Suprapubic skin (tissue), 4 donors: ENCODE measurements around the gene RUNX2. TPM values are rescaled to one million over a fixed set of nuclear protein-coding genes. Genes with fewer than 3 reads are reported as not detected.

Experiments used
- DNase-seq, 2 donors: peaks; one replicate each; pipeline ENCODE4 v3.0.0-alpha.2; 2019; ENCODE audit warnings: low spot score in 2 of 2
- H3K27ac ChIP-seq: fragments of 200-600 bp; sonication (generic); one replicate; pipeline ENCODE4 v1.5.1; 2019
- H3K27me3 ChIP-seq: fragments of 200-600 bp; sonication (generic); one replicate; pipeline ENCODE4 v1.5.1; 2019
- H3K36me3 ChIP-seq: fragments of 200-600 bp; sonication (generic); one replicate; pipeline ENCODE4 v1.5.1; 2019
- H3K4me1 ChIP-seq: fragments of 200-600 bp; sonication (generic); one replicate; pipeline ENCODE4 v1.5.1; 2019
- H3K4me3 ChIP-seq: fragments of 200-600 bp; sonication (generic); one replicate; pipeline ENCODE4 v1.5.1; 2019; ENCODE audit warnings: mild to moderate bottlenecking
- H3K9me3 ChIP-seq: fragments of 200-600 bp; sonication (generic); one replicate; pipeline ENCODE4 v1.5.1; 2019
- EP300 ChIP-seq: sonication (generic); formaldehyde crosslinking; IDR thresholded peaks from one replicate; pipeline ENCODE4 v1.6.1; 2017; ENCODE audit warnings: antibody characterized with exemption
- POLR2A ChIP-seq, 2 donors: fragments of 450-650 bp; IDR thresholded peaks; one replicate each; pipeline ENCODE4 v1.6.1; 2017; ENCODE audit warnings: antibody characterized with exemption in 2 of 2, mild to moderate bottlenecking in 2 of 2, moderate library complexity in 2 of 2
- POLR2AphosphoS5 ChIP-seq, 3 donors: sonication (generic); formaldehyde crosslinking; IDR thresholded peaks; one replicate each; pipeline ENCODE4 v1.6.1; 2017; ENCODE audit warnings: antibody characterized with exemption in 3 of 3
- whole genome bisulfite sequencing: methylation state at CpG from one replicate; pipeline ENCODE4 v1.1.5; 2018; 5-methylcytosine and 5-hydroxymethylcytosine counted together
- total RNA-seq, 4 donors: library from RNA; depleted of rRNA; stranded (reverse); fragments of >200 nt; gene quantifications; one replicate each; pipeline ENCODE4 v1.1.0, GENCODE V29; 2016
- TF ChIP-seq, protein P1 (sequence below), 2 donors: fragments of 200-600 bp in 1 of 2; fragments of 450-650 bp in 1 of 2; sonication (generic) in 1 of 2; IDR thresholded peaks; one replicate each; pipeline ENCODE4 v1.5.1; 2016 to 2019; ENCODE audit warnings: antibody characterized with exemption in 2 of 2, mild to moderate bottlenecking in 1 of 2, moderate library complexity in 1 of 2

The RUNX2 gene
- total RNA-seq, 4 donors from 2014 or later = 2.6 to 5.9 (median 3.1) TPM

DNA sequence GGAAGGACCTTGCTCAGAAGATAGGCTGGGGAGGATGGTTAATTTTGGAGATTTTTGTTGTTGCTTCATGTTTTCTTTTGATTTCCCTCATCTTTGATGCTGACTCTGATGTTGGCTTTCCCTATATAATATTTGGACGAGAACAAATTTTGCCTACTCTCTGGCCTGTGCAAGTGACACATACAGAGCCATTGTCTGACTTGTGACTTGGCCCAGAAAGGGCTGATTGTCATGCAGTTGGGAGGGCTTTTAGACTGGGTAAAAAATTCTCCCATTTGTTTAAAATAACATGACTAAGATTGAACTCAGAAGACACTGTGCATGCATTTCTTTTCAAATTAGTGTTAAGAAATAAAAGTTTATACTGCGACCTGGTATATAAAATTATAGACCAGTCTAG lies 148.2 kb downstream of the RUNX2 start:
- TF ChIP-seq POLR2AphosphoS5 (IDR thresholded peaks at IDR 0.05) (no peak), EP300 (no peak), POLR2A (IDR thresholded peaks at IDR 0.05) (no peak)
- TF ChIP-seq, protein P1, sequence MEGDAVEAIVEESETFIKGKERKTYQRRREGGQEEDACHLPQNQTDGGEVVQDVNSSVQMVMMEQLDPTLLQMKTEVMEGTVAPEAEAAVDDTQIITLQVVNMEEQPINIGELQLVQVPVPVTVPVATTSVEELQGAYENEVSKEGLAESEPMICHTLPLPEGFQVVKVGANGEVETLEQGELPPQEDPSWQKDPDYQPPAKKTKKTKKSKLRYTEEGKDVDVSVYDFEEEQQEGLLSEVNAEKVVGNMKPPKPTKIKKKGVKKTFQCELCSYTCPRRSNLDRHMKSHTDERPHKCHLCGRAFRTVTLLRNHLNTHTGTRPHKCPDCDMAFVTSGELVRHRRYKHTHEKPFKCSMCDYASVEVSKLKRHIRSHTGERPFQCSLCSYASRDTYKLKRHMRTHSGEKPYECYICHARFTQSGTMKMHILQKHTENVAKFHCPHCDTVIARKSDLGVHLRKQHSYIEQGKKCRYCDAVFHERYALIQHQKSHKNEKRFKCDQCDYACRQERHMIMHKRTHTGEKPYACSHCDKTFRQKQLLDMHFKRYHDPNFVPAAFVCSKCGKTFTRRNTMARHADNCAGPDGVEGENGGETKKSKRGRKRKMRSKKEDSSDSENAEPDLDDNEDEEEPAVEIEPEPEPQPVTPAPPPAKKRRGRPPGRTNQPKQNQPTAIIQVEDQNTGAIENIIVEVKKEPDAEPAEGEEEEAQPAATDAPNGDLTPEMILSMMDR (IDR thresholded peaks at IDR 0.05) = no peak
- no peak overlapping the region for H3K4me3 ChIP-seq
- no peak for DNase-seq
- no peak overlapping the region for H3K27ac ChIP-seq
- H3K27me3 ChIP-seq = no peaks in the 10 kb centered on the region
- no peaks in the 10 kb centered on the region for H3K36me3 ChIP-seq
- peaks cover 18% of the 10 kb centered on the region for H3K4me1 ChIP-seq
- no peaks in the 10 kb centered on the region for H3K9me3 ChIP-seq
- WGBS = 92% methylated on average over 2 of the region's 2 CpGs

DNA sequence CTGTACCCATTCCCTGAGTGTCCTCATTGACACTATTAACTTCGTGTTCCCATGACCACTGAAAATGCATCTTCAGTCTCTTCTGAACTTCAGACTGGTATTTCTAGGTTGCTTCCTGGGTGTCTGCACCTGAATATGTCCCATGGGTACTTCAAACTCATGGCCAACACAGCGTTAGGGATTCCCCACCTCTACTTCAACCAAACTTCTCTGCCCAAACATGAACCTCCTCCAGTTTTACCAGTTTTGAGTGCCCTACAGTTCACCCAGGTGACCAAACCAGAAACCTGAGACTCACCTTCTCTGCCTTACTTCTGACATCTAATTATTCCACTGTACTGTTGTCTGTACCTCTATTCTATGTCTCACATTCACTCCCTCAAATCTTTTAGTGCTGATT lies 149.1 kb downstream of the RUNX2 start:
- Histone ChIP-seq H3K27ac (no peak overlapping the region), H3K27me3 (no peaks in the 10 kb centered on the region), H3K36me3 (no peaks in the 10 kb centered on the region), H3K9me3 (no peaks in the 10 kb centered on the region), H3K4me3 (no peak overlapping the region), H3K4me1 (peaks cover 19% of the 10 kb centered on the region)
- 88% methylated on average over 2 of the region's 2 CpGs for WGBS
- TF ChIP-seq EP300 (no peak), POLR2AphosphoS5 (IDR thresholded peaks at IDR 0.05) (no peak), POLR2A (IDR thresholded peaks at IDR 0.05) (no peak)
- TF ChIP-seq, protein P1 (IDR thresholded peaks at IDR 0.05) = no peak
- no peak for DNase-seq

DNA sequence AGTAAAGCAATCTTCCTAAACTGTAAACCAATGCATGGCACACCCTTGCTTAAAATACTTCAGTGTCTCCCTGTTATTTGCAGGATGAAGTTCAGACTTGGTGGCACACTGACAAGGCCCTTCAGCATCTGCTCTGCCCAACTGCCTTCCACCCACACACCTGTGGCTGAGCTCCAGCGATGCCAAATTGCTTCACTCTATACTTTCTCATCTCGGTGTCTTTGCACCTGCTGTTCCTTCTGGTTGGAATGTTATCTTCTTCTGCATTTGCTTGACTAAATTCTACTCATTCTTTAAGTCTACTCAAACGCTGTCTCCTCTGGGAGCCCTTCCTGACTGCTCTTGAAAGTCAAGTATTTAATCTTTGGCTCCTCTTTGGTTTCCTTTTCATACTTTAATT lies 149.7 kb downstream of the RUNX2 start:
- TF ChIP-seq POLR2A (IDR thresholded peaks at IDR 0.05) = no peak
- TF ChIP-seq, protein P1 (IDR thresholded peaks at IDR 0.05) = no peak
- TF ChIP-seq EP300 = no peak
- TF ChIP-seq POLR2AphosphoS5 (IDR thresholded peaks at IDR 0.05) = no peak
- H3K4me3 ChIP-seq = no peak overlapping the region
- H3K27me3 ChIP-seq = no peaks in the 10 kb centered on the region
- 52% methylated on average over 3 of the region's 3 CpGs for WGBS
- H3K4me1 ChIP-seq = peaks cover 19% of the 10 kb centered on the region
- no peaks in the 10 kb centered on the region for H3K36me3 ChIP-seq
- no peak overlapping the region for H3K27ac ChIP-seq
- no peaks in the 10 kb centered on the region for H3K9me3 ChIP-seq
- DNase-seq = no peak

DNA sequence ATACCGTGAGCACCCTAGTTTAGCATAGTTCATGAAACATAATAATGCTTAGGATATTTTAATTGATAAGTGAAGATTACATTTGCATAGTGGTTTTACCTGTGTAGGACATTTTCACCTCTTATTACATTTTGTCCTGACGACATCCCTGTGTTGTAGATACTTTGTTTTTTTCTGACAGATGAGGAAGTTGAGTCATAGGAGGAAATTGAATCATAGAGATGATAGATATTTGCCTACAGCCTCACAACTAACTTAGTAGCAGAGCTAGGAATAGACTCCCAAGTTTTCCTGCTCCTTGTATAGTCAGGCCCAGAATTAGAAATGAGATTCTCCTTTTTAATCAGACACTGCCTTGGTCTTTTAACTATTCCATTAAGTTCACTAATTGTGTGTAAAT lies 150.1 kb downstream of the RUNX2 start:
- no peak for DNase-seq
- Histone ChIP-seq H3K4me3 (no peak overlapping the region), H3K4me1 (peaks cover 19% of the 10 kb centered on the region), H3K27ac (no peak overlapping the region), H3K36me3 (no peaks in the 10 kb centered on the region), H3K27me3 (no peaks in the 10 kb centered on the region), H3K9me3 (no peaks in the 10 kb centered on the region)
- 47% methylated on average over 2 of the region's 2 CpGs for WGBS
- TF ChIP-seq EP300 = no peak
- no peak for TF ChIP-seq POLR2A (IDR thresholded peaks at IDR 0.05)

DNA sequence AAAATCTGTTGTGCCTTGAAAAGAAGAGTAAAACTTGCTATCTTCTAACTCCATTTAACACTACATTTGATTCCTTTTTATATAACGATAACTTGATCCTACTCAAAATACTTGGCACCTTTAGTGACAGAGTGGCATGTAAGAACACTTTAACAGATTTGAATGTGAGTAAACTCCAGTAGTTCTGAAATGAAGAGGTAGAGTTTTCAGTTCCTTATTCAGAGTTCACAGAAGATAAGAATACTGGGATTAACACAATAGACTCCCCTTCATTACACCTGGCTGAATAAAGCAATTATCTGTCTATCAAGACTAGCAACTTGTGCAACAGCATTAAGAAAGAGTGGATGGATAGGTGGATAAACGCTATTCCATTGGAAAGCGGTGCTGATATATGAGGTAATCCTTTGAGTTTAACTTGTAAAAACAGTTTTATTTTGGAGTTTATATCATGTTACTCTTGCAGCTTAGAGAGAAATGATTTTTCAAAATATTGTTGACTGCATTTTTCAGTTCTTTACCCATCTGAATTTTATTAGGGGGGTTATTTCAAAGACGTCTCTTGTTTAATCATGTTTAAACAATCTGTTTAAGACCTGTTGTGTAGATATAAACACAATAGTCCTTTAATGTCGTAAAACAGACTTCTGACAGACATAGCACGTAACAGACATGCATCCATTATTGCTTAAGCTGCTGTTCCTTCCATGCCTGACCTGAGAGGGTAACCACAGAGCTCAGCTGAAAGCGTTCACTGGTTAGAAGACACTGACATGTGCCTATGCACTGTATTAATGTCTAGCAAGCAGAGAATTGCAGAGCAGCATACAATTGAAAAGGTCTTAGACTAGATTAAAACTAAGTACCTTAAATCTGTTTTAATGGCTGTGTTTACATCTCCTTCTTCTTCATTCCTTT lies 152.0 kb downstream of the RUNX2 start:
- DNase-seq = no peak
- Histone ChIP-seq H3K9me3 (no peaks in the 10 kb centered on the region), H3K27me3 (no peaks in the 10 kb centered on the region), H3K4me3 (no peak overlapping the region), H3K36me3 (no peaks in the 10 kb centered on the region), H3K27ac (peak overlapping the region; percentile 34), H3K4me1 (peaks cover 19% of the 10 kb centered on the region)
- TF ChIP-seq, protein P1 (IDR thresholded peaks at IDR 0.05) = no peak
- no peak for TF ChIP-seq EP300
- no peak for TF ChIP-seq POLR2AphosphoS5 (IDR thresholded peaks at IDR 0.05)
- no peak for TF ChIP-seq POLR2A (IDR thresholded peaks at IDR 0.05)
- WGBS = 48% methylated on average over 7 of the region's 7 CpGs
